Measurements from ENCODE around the gene TUBB3. TPM values are rescaled to one million over a fixed set of nuclear protein-coding genes. Genes with fewer than 3 reads are reported as not detected.

Gene TUBB3
- total and polyA plus RNA-seq, 2 of the 8 experiments (the other 6 are each of a cell fraction or from before 2014, with no cell fraction given) = 275 to 393 TPM

GRCh38 chr16:89960966-89961365, 37.8 kb downstream of the TUBB3 start:
- Histone ChIP-seq H3K4me2 (ENCODE audit: insufficient read depth in 1 of 2, low read depth in 2 of 2, low read length in 2 of 2) (no peak overlapping the region), H3K23me2 (ENCODE audit: low read depth, low read length) (no peaks in the 10 kb centered on the region), H3K4ac (replicated peaks; ENCODE audit: insufficient read length, low read depth, low read length) (no peak overlapping the region), H3K79me2 (ENCODE audit: control insufficient read depth in 1 of 2, insufficient read depth in 2 of 2, low read length in 2 of 2) (no peaks in the 10 kb centered on the region), H4K91ac (replicated peaks; ENCODE audit: insufficient read length, low read length) (no peak overlapping the region), H4K5ac (ENCODE audit: insufficient read length, low read depth, low read length) (no peak overlapping the region), H2BK20ac (ENCODE audit: low read length) (no peak overlapping the region), H2AK5ac (ENCODE audit: low read depth, low read length) (no peak overlapping the region), H3K79me1 (ENCODE audit: low read depth, low read length) (no peaks in the 10 kb centered on the region), H3K23ac (ENCODE audit: insufficient read length) (no peak overlapping the region), H3K9ac (replicated peaks in 1 of 4; ENCODE audit: extremely low read depth in 1 of 4, low read depth in 3 of 4, low read length in 3 of 4) (no peak overlapping the region), H3K9me3 (ENCODE audit: insufficient read depth in 2 of 2, low read depth in 1 of 2, low read length in 1 of 2) (no peaks in the 10 kb centered on the region), H2BK12ac (ENCODE audit: low read depth, low read length) (no peak overlapping the region), H3K18ac (ENCODE audit: extremely low read depth, low read length) (no peak overlapping the region), H3K4me1 (replicated peaks in 1 of 4; ENCODE audit: control insufficient read depth in 3 of 4, insufficient read depth in 4 of 4, low read length in 3 of 4) (no peaks in the 10 kb centered on the region; a peak in 1 of 7 replicates), H3K4me3 (ENCODE audit: extremely low read depth in 1 of 4, insufficient read depth in 2 of 4, low read depth in 3 of 4, low read length in 4 of 4) (no peak overlapping the region), H3K27me3 (replicated peaks in 1 of 4; ENCODE audit: control insufficient read depth in 3 of 4, extremely low read depth in 1 of 4, insufficient read depth in 3 of 4, low read length in 3 of 4) (no peaks in the 10 kb centered on the region), H2BK120ac (replicated peaks; ENCODE audit: low read depth, low read length) (no peak overlapping the region), H2BK15ac (ENCODE audit: low read length) (no peak overlapping the region), H3K14ac (ENCODE audit: insufficient read length) (no peak overlapping the region), H2AFZ (ENCODE audit: low read length) (no peak overlapping the region), H3K56ac (replicated peaks; ENCODE audit: insufficient read length, low read depth, low read length) (no peak overlapping the region), H3K36me3 (ENCODE audit: control insufficient read depth in 2 of 4, insufficient read depth in 4 of 4, low read length in 3 of 4) (peaks cover 0 to 10% (median 4%) of the 10 kb centered on the region in 4 experiments; a peak in 4 of 8 replicates), H4K8ac (ENCODE audit: extremely low read depth, insufficient read depth, low read length) (no peak overlapping the region), H3K27ac (ENCODE audit: low read depth, low read length) (no peak overlapping the region), H4K20me1 (replicated peaks in 1 of 2; ENCODE audit: control insufficient read depth in 1 of 2, insufficient read depth in 2 of 2, low read length in 2 of 2) (peaks cover 1 to 7% of the 10 kb centered on the region in 2 experiments), H2BK5ac (ENCODE audit: low read depth, low read length) (no peak overlapping the region)
- DNase-seq (ENCODE audit: low read depth in 1 of 2, low spot score in 2 of 2) = no peak
- POLR2A ChIA-PET (ENCODE audit: partially characterized antibody) = interaction anchor here (1.2 to 7.5 kb wide), 5 partner anchors 9 to 31 kb away, joined by 3 to 54 read pairs (median 5); no protein-coding TSS in a partner anchor
- no peak for FAIRE-seq
- CTCF ChIA-PET (ENCODE audit: partially characterized antibody) = interaction anchor here (0.6 to 1.4 kb wide), 3 partner anchors 11 to 65 kb away, joined by 3 to 4 read pairs (median 4); no protein-coding TSS in a partner anchor
- 86% methylated on average over 13 of the region's 13 CpGs; no CpG with 5 or more reads in 1 of the 2 experiments for WGBS, 2 experiments (ENCODE audit: extremely low coverage in 1 of 2, insufficient coverage in 1 of 2, insufficient read length in 1 of 2, insufficient replicate concordance in 2 of 2, low coverage in 1 of 2, low lambda C conversion rate in 2 of 2, missing lambda C conversion rate in 1 of 2)
- no peak for TF ChIP-seq HDAC2 (IDR thresholded peaks at IDR 0.05; ENCODE audit: borderline replicate concordance in 1 of 2, low read depth in 2 of 2, low read length in 2 of 2)
- no peak for TF ChIP-seq BCL11A (IDR thresholded peaks at IDR 0.05; ENCODE audit: low read depth in 2 of 2, low read length in 2 of 2)
- TF ChIP-seq CREB1 (IDR thresholded peaks at IDR 0.05) = no peak
- TF ChIP-seq CBX8 (IDR thresholded peaks at IDR 0.05; ENCODE audit: borderline replicate concordance, low read depth, low read length) = no peak
- TF ChIP-seq BACH1 (IDR thresholded peaks at IDR 0.05; ENCODE audit: low read length) = no peak
- no peak for TF ChIP-seq CTCF (IDR thresholded peaks at IDR 0.05; ENCODE audit: control extremely low read depth in 1 of 3, insufficient read depth in 1 of 3, low read depth in 1 of 3, low read length in 3 of 3)
- no peak for TF ChIP-seq HDAC6 (IDR thresholded peaks at IDR 0.05; ENCODE audit: low read depth, low read length)
- TF ChIP-seq POU5F1 (IDR thresholded peaks at IDR 0.05; ENCODE audit: low read depth, low read length) = no peak
- TF ChIP-seq PHF8 (conservative IDR thresholded peaks at IDR 0.05; ENCODE audit: low read depth, low read length) = no peak
- no peak for TF ChIP-seq EGR1 (IDR thresholded peaks at IDR 0.05; ENCODE audit: borderline replicate concordance, low read depth, low read length)
- TF ChIP-seq RBBP5 (IDR thresholded peaks at IDR 0.05; ENCODE audit: borderline replicate concordance, low read depth, low read length) = no peak
- no peak for TF ChIP-seq JUND (IDR thresholded peaks at IDR 0.05; ENCODE audit: low read length)
